HCT116 (cell line): ENCODE data around the gene CTNND2. TPM values are rescaled to one million over a fixed set of nuclear protein-coding genes. Genes with fewer than 3 reads are reported as not detected.

ENCODE experiments used
- ATAC-seq: fragments of 200-7000 bp; cut with Tn5 transposase; 2 replicates; pipeline ENCODE4 v1.9.1; 2020; ENCODE audit warnings: mild to moderate bottlenecking, moderate library complexity
- BruUV-seq: library from RNA; stranded (reverse); fragments of 400-500 nt; replicated peaks from 2 replicates; lab custom pipeline; 2021; lab: Mats Ljungman, UMichigan
- CTCF ChIA-PET: fragments of 300-600 bp; sonication (Branson Sonifier 250); formaldehyde crosslinking; loops from one replicate; lab custom pipeline; 2021; ENCODE audit warnings: antibody characterized with exemption; lab: Charles Lee
- POLR2A ChIA-PET: fragments of 300-600, 350-600 bp; sonication (Branson Sonifier 250); formaldehyde crosslinking; loops from one replicate; lab custom pipeline; 2021; ENCODE audit warnings: antibody characterized with exemption; lab: Charles Lee
- RAD21 ChIA-PET, 2 experiments: fragments of 300-600 bp; sonication (Branson Sonifier 250); formaldehyde crosslinking; loops; one replicate each; lab custom pipeline; 2023; ENCODE audit warnings: low total read pairs in 2 of 2; ENCODE audit not compliant: uncharacterized antibody in 2 of 2, unreplicated experiment in 2 of 2, low non-redundant PET in 1 of 2; lab: Charles Lee
- DNase-seq: peaks from one replicate; pipeline ENCODE4 v3.0.0-alpha.2; 2010; ENCODE audit warnings: low read depth, low spot score
- H2AFZ ChIP-seq: fragments of 200-600 bp; shearing (Covaris generic), sonication (generic); 2 replicates; pipeline ENCODE4 v1.6.1; 2017; ENCODE audit warnings: low read depth, mixed run types, mixed read lengths, antibody characterized with exemption, low read length; ENCODE audit not compliant: poor library complexity, severe bottlenecking
- H3K27ac ChIP-seq: 2 replicates; pipeline ENCODE4 v1.5.1; 2012; ENCODE audit warnings: low read depth, low read length
- H3K27me3 ChIP-seq: fragments of 200-600 bp; sonication (generic); 2 replicates; pipeline ENCODE4 v1.6.1; 2016; ENCODE audit warnings: mixed run types, low read length, mixed read lengths; ENCODE audit not compliant: insufficient read depth
- H3K36me3 ChIP-seq, 2 experiments: fragments of 200-500 bp in 1 of 2; fragments of 200-600 bp in 1 of 2; sonication (Bioruptor generic) in 1 of 2; sonication (generic) in 1 of 2; 2 replicates each; pipeline versions ENCODE4 v1.5.1 to v1.6.1; 2014 to 2016; ENCODE audit warnings: low read length in 2 of 2, inconsistent platforms in 1 of 2, mixed read lengths in 1 of 2, mixed run types in 1 of 2; ENCODE audit not compliant: insufficient read depth in 2 of 2, control insufficient read depth in 1 of 2
- H3K4me1 ChIP-seq, 2 experiments: fragments of 200-600 bp in 1 of 2; sonication (generic) in 1 of 2; 2 replicates each; pipeline versions ENCODE4 v1.5.1 to v1.6.1; 2012 to 2017; ENCODE audit warnings: low read length in 2 of 2, inconsistent platforms in 1 of 2, mild to moderate bottlenecking in 1 of 2, mixed read lengths in 1 of 2, mixed run types in 1 of 2, moderate library complexity in 1 of 2; ENCODE audit not compliant: insufficient read depth in 2 of 2, control insufficient read depth in 1 of 2
- H3K4me2 ChIP-seq: fragments of 200-600 bp; sonication (generic); 2 replicates; pipeline ENCODE4 v1.6.1; 2017; ENCODE audit warnings: mixed run types, low read length, mixed read lengths
- H3K4me3 ChIP-seq, 2 experiments: fragments of 200-600 bp in 1 of 2; sonication (generic) in 1 of 2; replicated peaks in 1 of 2; 2 replicates each; pipeline ENCODE4 v1.5.1; 2011 to 2016; ENCODE audit warnings: low read length in 2 of 2, control low read depth in 1 of 2, low read depth in 1 of 2, mild to moderate bottlenecking in 1 of 2, mixed read lengths in 1 of 2, mixed run types in 1 of 2
- H3K79me2 ChIP-seq: fragments of 200-600 bp; sonication (generic); 2 replicates; pipeline ENCODE4 v1.6.1; 2017; ENCODE audit warnings: mild to moderate bottlenecking, mixed run types, low read length, moderate library complexity, mixed read lengths; ENCODE audit not compliant: insufficient read depth
- H3K9ac ChIP-seq: fragments of 200-600 bp; sonication (generic); 2 replicates; pipeline ENCODE4 v1.6.1; 2016; ENCODE audit warnings: low read length, mixed read lengths
- H3K9me2 ChIP-seq: fragments of 200-600 bp; sonication (generic), shearing (Covaris generic); 2 replicates; pipeline ENCODE4 v1.6.1; 2017; ENCODE audit warnings: mixed run types, mild to moderate bottlenecking, moderate library complexity; ENCODE audit not compliant: insufficient read depth
- H3K9me3 ChIP-seq, 2 experiments: fragments of 200-500 bp in 1 of 2; fragments of 200-600 bp in 1 of 2; sonication (Bioruptor generic) in 1 of 2; sonication (generic) in 1 of 2; 2 replicates each; pipeline ENCODE4 v1.6.1; 2014 to 2017; ENCODE audit warnings: low read length in 2 of 2, mixed read lengths in 2 of 2, inconsistent platforms in 1 of 2, low read depth in 1 of 2, mild to moderate bottlenecking in 1 of 2, mixed run types in 1 of 2, moderate library complexity in 1 of 2; ENCODE audit not compliant: control insufficient read depth in 1 of 2, insufficient read depth in 1 of 2
- H4K20me1 ChIP-seq: fragments of 200-600 bp; sonication (generic), shearing (Covaris generic); 2 replicates; pipeline ENCODE4 v1.6.1; 2017; ENCODE audit warnings: mixed run types, mild to moderate bottlenecking, moderate library complexity; ENCODE audit not compliant: insufficient read depth
- CTCF ChIP-seq, 3 experiments: fragments of 200-600 bp in 1 of 3; sonication (generic) in 1 of 3; IDR thresholded peaks in 2 of 3; conservative IDR thresholded peaks in 1 of 3; 2 replicates each; pipeline ENCODE4 v1.5.1; 2012 to 2017; ENCODE audit warnings: low read depth in 2 of 3, low read length in 2 of 3, antibody characterized with exemption in 1 of 3, borderline replicate concordance in 1 of 3, control low read depth in 1 of 3, mild to moderate bottlenecking in 1 of 3, mixed read lengths in 1 of 3, mixed run types in 1 of 3, moderate library complexity in 1 of 3; ENCODE audit not compliant: insufficient read depth in 1 of 3
- EZH2 ChIP-seq: fragments of 200-600 bp; sonication (generic); IDR thresholded peaks from 2 replicates; pipeline ENCODE4 v1.6.1; 2017; ENCODE audit warnings: antibody characterized with exemption, mixed run types
- FOSL1 ChIP-seq: IDR thresholded peaks from 2 replicates; pipeline ENCODE4 v1.6.1; 2012; ENCODE audit warnings: low read depth
- JUND ChIP-seq: IDR thresholded peaks from 2 replicates; pipeline ENCODE4 v1.6.1; 2012
- MAX ChIP-seq: IDR thresholded peaks from 2 replicates; pipeline ENCODE4 v1.6.1; 2012
- POLR2A ChIP-seq: IDR thresholded peaks from 2 replicates; pipeline ENCODE4 v1.7.0; 2011; ENCODE audit warnings: borderline replicate concordance; ENCODE audit not compliant: insufficient read depth, insufficient read length; ENCODE audit errors: extremely low read depth
- SIN3A ChIP-seq: IDR thresholded peaks from 2 replicates; pipeline ENCODE4 v1.6.1; 2012; ENCODE audit warnings: low read depth
- SP1 ChIP-seq: IDR thresholded peaks from 2 replicates; pipeline ENCODE4 v1.6.1; 2012; ENCODE audit warnings: low read depth
- SRF ChIP-seq: IDR thresholded peaks from 2 replicates; pipeline ENCODE4 v1.6.1; 2012; ENCODE audit warnings: low read depth
- ZNF274 ChIP-seq: fragments of 200-500 bp; sonication (Bioruptor generic); IDR thresholded peaks from 2 replicates; pipeline ENCODE4 v1.6.1; 2014; ENCODE audit warnings: mild to moderate bottlenecking, low read depth, low read length, inconsistent platforms
- intact Hi-C: fragments of 100-400 bp; cut with micrococcal nuclease; formaldehyde crosslinking; loops from 2 replicates; pipeline ENCODE4 v1.10.0; 2022
- total RNA-seq: library from RNA; stranded (reverse); gene quantifications from one replicate; pipeline ENCODE4 v1.2.1, GENCODE V29; 2021; ENCODE audit not compliant: unreplicated experiment

Gene CTNND2
- total RNA-seq, 1 experiment from 2014 or later = not detected

GRCh38 chr5:10973316-10973715, 930.9 kb downstream of the CTNND2 start:
- ATAC-seq (no peak), DNase-seq (no peak)
- POLR2A ChIA-PET = no interaction called here
- intact Hi-C loops = no loop called here
- CTCF ChIA-PET = interaction anchor here (2.5 kb wide), 1 partner anchor 15 kb away, joined by 8 read pairs; no protein-coding TSS in a partner anchor
- Histone ChIP-seq H3K9me3 (no peaks in the 10 kb centered on the region), H3K9me2 (no peaks in the 10 kb centered on the region)
- RAD21 ChIA-PET = no interaction called here
- TF ChIP-seq SIN3A (no peak), ZNF274 (no peak), SRF (no peak), JUND (no peak), SP1 (no peak), MAX (no peak), POLR2A (no peak), EZH2 (no peak), FOSL1 (no peak), CTCF (IDR thresholded peaks at IDR 0.05 in 2 of 3, conservative IDR thresholded peaks at IDR 0.05 in 1 of 3; ENCODE audit: borderline replicate concordance in 1 of 3, insufficient read depth in 1 of 3, low read depth in 2 of 3, low read length in 2 of 3) (no peak)
- TF ChIP-seq, all 23 proteins: peak for 0
- BruUV-seq = no TSS peak
- Histone ChIP-seq H3K27ac (no peak overlapping the region), H3K36me3 (no peaks in the 10 kb centered on the region), H3K4me3 (no peak overlapping the region), H3K27me3 (peaks cover 89% of the 10 kb centered on the region), H3K4me1 (no peaks in the 10 kb centered on the region), H3K4me2 (no peak overlapping the region), H2AFZ (no peak overlapping the region), H3K9ac (no peak overlapping the region), H3K79me2 (no peaks in the 10 kb centered on the region), H4K20me1 (no peaks in the 10 kb centered on the region)
